SK-N-SH treated with all-trans-retinoic acid at 6 μM for 48 hours (cell line): ENCODE measurements around the gene SNX18.

ENCODE experiments used
- ARNTL ChIP-seq: fragments of 450-650 bp; formaldehyde crosslinking; IDR thresholded peaks from 2 replicates; pipeline ENCODE4 v1.5.0; 2020; ENCODE audit warnings: low read depth, mild to moderate bottlenecking, moderate library complexity, borderline replicate concordance
- PPARA ChIP-seq: fragments of 250-450 bp; sonication (Bioruptor Pico); IDR thresholded peaks from 2 replicates; pipeline ENCODE4 v1.5.0; 2020; ENCODE audit warnings: mild to moderate bottlenecking, borderline replicate concordance
- RARB ChIP-seq: fragments of 250-450 bp; sonication (Bioruptor Pico); IDR thresholded peaks from 2 replicates; pipeline ENCODE4 v1.8.0; 2021; ENCODE audit warnings: mild to moderate bottlenecking, moderate library complexity
- TCF4 ChIP-seq: fragments of 250-450 bp; sonication (Bioruptor Pico); IDR thresholded peaks from 2 replicates; pipeline ENCODE4 v1.8.0; 2021; ENCODE audit warnings: mild to moderate bottlenecking, moderate library complexity, borderline replicate concordance
- ZFP3 ChIP-seq: fragments of 250-450 bp; sonication (Bioruptor Pico); IDR thresholded peaks from 2 replicates; pipeline ENCODE4 v1.5.0; 2020; ENCODE audit warnings: mild to moderate bottlenecking, moderate library complexity
- ZFP30 ChIP-seq: fragments of 450-650 bp; formaldehyde crosslinking; IDR thresholded peaks from 2 replicates; pipeline ENCODE4 v1.5.0; 2022; ENCODE audit warnings: mild to moderate bottlenecking, moderate library complexity
- ZNF565 ChIP-seq: fragments of 450-650 bp; formaldehyde crosslinking; conservative IDR thresholded peaks from 2 replicates; pipeline ENCODE4 v1.5.0; 2020; ENCODE audit warnings: low read depth, mild to moderate bottlenecking, moderate library complexity
- ZNF70 ChIP-seq: fragments of 450-650 bp; formaldehyde crosslinking; IDR thresholded peaks from 2 replicates; pipeline ENCODE4 v1.5.0; 2020; ENCODE audit warnings: mild to moderate bottlenecking, moderate library complexity
- ZNF8 ChIP-seq: fragments of 450-650 bp; formaldehyde crosslinking; IDR thresholded peaks from 2 replicates; pipeline ENCODE4 v1.5.0; 2020; ENCODE audit warnings: mild to moderate bottlenecking, moderate library complexity
- TF ChIP-seq, protein P1 (sequence below): fragments of 250-450 bp; sonication (Bioruptor Pico); IDR thresholded peaks from 2 replicates; pipeline ENCODE4 v1.8.0; 2020; ENCODE audit warnings: mild to moderate bottlenecking, moderate library complexity, borderline replicate concordance
- TF ChIP-seq, protein P2 (sequence below): fragments of 250-450 bp; sonication (Bioruptor Pico); IDR thresholded peaks from 2 replicates; pipeline ENCODE4 v1.5.1; 2020; ENCODE audit warnings: low read depth, mild to moderate bottlenecking, moderate library complexity

DNA sequence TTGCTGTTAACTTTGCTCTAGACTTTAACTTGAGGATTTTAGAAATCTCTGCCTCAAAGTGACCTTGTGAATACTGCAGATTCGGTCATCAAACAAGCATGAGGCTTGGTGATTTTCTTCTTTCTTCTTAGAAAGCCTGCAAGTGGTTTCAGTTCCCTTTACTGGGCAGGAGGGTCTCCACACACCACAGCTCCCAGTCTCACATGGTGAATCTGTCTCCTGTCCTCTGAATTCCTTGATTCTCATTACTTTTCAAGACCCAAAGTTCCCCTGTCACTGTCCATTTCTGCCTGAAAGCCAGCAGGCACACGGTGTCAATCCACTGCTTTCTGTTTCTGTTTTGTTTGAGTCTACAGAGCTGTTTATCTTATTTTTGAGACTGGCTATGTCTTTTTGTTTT, 47.9 kb upstream of the SNX18 start:
- TF ChIP-seq ZFP3 (CRISPR knock-in tag) (no peak), TCF4 (CRISPR knock-in tag) (no peak), ZFP30 (CRISPR knock-in tag) (no peak), ZNF8 (CRISPR knock-in tag) (no peak), ZNF565 (no peak), ZNF70 (CRISPR knock-in tag) (no peak), ARNTL (CRISPR knock-in tag) (no peak), PPARA (no peak), RARB (CRISPR knock-in tag) (no peak)
- TF ChIP-seq, protein P1, sequence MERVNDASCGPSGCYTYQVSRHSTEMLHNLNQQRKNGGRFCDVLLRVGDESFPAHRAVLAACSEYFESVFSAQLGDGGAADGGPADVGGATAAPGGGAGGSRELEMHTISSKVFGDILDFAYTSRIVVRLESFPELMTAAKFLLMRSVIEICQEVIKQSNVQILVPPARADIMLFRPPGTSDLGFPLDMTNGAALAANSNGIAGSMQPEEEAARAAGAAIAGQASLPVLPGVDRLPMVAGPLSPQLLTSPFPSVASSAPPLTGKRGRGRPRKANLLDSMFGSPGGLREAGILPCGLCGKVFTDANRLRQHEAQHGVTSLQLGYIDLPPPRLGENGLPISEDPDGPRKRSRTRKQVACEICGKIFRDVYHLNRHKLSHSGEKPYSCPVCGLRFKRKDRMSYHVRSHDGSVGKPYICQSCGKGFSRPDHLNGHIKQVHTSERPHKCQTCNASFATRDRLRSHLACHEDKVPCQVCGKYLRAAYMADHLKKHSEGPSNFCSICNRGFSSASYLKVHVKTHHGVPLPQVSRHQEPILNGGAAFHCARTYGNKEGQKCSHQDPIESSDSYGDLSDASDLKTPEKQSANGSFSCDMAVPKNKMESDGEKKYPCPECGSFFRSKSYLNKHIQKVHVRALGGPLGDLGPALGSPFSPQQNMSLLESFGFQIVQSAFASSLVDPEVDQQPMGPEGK (CRISPR knock-in tag): no peak
- TF ChIP-seq, protein P2, sequence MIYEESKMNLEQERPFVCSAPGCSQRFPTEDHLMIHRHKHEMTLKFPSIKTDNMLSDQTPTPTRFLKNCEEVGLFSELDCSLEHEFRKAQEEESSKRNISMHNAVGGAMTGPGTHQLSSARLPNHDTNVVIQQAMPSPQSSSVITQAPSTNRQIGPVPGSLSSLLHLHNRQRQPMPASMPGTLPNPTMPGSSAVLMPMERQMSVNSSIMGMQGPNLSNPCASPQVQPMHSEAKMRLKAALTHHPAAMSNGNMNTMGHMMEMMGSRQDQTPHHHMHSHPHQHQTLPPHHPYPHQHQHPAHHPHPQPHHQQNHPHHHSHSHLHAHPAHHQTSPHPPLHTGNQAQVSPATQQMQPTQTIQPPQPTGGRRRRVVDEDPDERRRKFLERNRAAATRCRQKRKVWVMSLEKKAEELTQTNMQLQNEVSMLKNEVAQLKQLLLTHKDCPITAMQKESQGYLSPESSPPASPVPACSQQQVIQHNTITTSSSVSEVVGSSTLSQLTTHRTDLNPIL (CRISPR knock-in tag): no peak
